Endothelial cell of umbilical vein (primary cell): ENCODE data around the gene NCAN. TPM values are rescaled to one million over a fixed set of nuclear protein-coding genes. Genes with fewer than 3 reads are reported as not detected.

ENCODE experiments used
- BruUV-seq: library from RNA; stranded (reverse); fragments of 400-500 nt; replicated peaks from 2 replicates; lab custom pipeline; 2021; lab: Mats Ljungman, UMichigan
- CTCF ChIA-PET: fragments of 300-600, 350-600 bp; sonication (Branson Sonifier 250); formaldehyde crosslinking; loops from one replicate; lab custom pipeline; 2021; ENCODE audit warnings: antibody characterized with exemption, inconsistent platforms; lab: Charles Lee
- POLR2A ChIA-PET: fragments of 300-600, 350-600 bp; sonication (Branson Sonifier 250); formaldehyde crosslinking; loops from one replicate; lab custom pipeline; 2021; ENCODE audit warnings: antibody characterized with exemption, inconsistent platforms; lab: Charles Lee
- DNase-seq: peaks from one replicate; pipeline ENCODE4 v3.0.0-alpha.2; 2011; ENCODE audit warnings: low read depth, low spot score
- FAIRE-seq: peaks from 2 replicates; lab custom pipeline; 2011; peaks lifted over from hg19 to GRCh38; lab: Jason Lieb, UNC
- H2AFZ ChIP-seq: 2 replicates; pipeline ENCODE4 v1.6.0; 2012; ENCODE audit warnings: low read depth, low read length, control low read depth, inconsistent platforms
- H3K27ac ChIP-seq: 2 replicates; pipeline ENCODE4 v1.5.1; 2011; ENCODE audit warnings: low read depth, mild to moderate bottlenecking, control low read depth, low read length, moderate library complexity; ENCODE audit not compliant: insufficient read depth
- H3K27me3 ChIP-seq, 2 experiments: 2 replicates each; pipeline versions ENCODE4 v1.6.0 to v1.6.1; 2011; ENCODE audit warnings: low read length in 2 of 2, mixed read lengths in 1 of 2; ENCODE audit not compliant: control insufficient read depth in 2 of 2, insufficient read depth in 2 of 2
- H3K36me3 ChIP-seq, 2 experiments: 2 replicates in 1 of 2; 3 replicates in 1 of 2; pipeline ENCODE4 v1.5.1; 2011; ENCODE audit warnings: low read length in 2 of 2, mild to moderate bottlenecking in 1 of 2, moderate library complexity in 1 of 2; ENCODE audit not compliant: control insufficient read depth in 2 of 2, insufficient read depth in 2 of 2; ENCODE audit errors: extremely low read depth in 1 of 2
- H3K4me1 ChIP-seq: 3 replicates; pipeline ENCODE4 v1.5.1; 2011; ENCODE audit warnings: mild to moderate bottlenecking, low read length; ENCODE audit not compliant: control insufficient read depth, insufficient read depth; ENCODE audit errors: extremely low read depth
- H3K4me2 ChIP-seq: 2 replicates; pipeline ENCODE4 v1.6.1; 2011; ENCODE audit warnings: low read length, control low read depth, mixed read lengths; ENCODE audit not compliant: insufficient read depth
- H3K4me3 ChIP-seq, 3 experiments: fragments of 200-600 bp in 1 of 3; sonication (generic), shearing (Covaris generic) in 1 of 3; replicated peaks in 1 of 3; 2 replicates each; pipeline ENCODE4 v1.5.1; 2011 to 2016; ENCODE audit warnings: control low read depth in 3 of 3, low read length in 3 of 3, mild to moderate bottlenecking in 2 of 3, inconsistent platforms in 1 of 3, low read depth in 1 of 3, moderate library complexity in 1 of 3; ENCODE audit not compliant: insufficient read depth in 1 of 3
- H3K79me2 ChIP-seq: 2 replicates; pipeline ENCODE4 v1.6.0; 2012; ENCODE audit warnings: low read length, inconsistent platforms; ENCODE audit not compliant: control insufficient read depth, insufficient read depth
- H3K9ac ChIP-seq: replicated peaks from 2 replicates; pipeline ENCODE3; 2011; ENCODE audit warnings: low read length, control low read depth; ENCODE audit not compliant: insufficient read depth; ENCODE audit errors: extremely low read depth
- H3K9me1 ChIP-seq: replicated peaks from 3 replicates; pipeline ENCODE4 v1.6.0; 2011; ENCODE audit warnings: mild to moderate bottlenecking, low read length; ENCODE audit not compliant: control insufficient read depth, insufficient read depth; ENCODE audit errors: extremely low read depth
- H3K9me3 ChIP-seq: replicated peaks from 2 replicates; pipeline ENCODE4 v1.5.1; 2012; ENCODE audit warnings: low read length, inconsistent platforms; ENCODE audit not compliant: control insufficient read depth, insufficient read depth
- H4K20me1 ChIP-seq: replicated peaks from 2 replicates; pipeline ENCODE3; 2011; ENCODE audit warnings: mild to moderate bottlenecking, low read length; ENCODE audit not compliant: control insufficient read depth, insufficient read depth; ENCODE audit errors: extremely low read depth
- CTCF ChIP-seq, 2 donors: IDR thresholded peaks; 1 replicate in 1 of 2; 2 replicates in 1 of 2; pipeline ENCODE4 v1.5.1; 2011; ENCODE audit warnings: low read length in 2 of 2, mild to moderate bottlenecking in 2 of 2, moderate library complexity in 2 of 2, control low read depth in 1 of 2, inconsistent platforms in 1 of 2, low read depth in 1 of 2; ENCODE audit not compliant: insufficient read depth in 1 of 2; ENCODE audit errors: extremely low read depth in 1 of 2
- EZH2 ChIP-seq: IDR thresholded peaks from 2 replicates; pipeline ENCODE4 v1.6.1; 2012; ENCODE audit warnings: borderline replicate concordance, low read depth, mild to moderate bottlenecking, moderate library complexity, low read length, inconsistent platforms; ENCODE audit not compliant: severe bottlenecking
- FOS ChIP-seq: IDR thresholded peaks from 2 replicates; pipeline ENCODE4 v1.6.1; 2011; ENCODE audit warnings: mild to moderate bottlenecking, low read length, moderate library complexity, borderline replicate concordance; ENCODE audit not compliant: insufficient read depth
- GATA2 ChIP-seq: IDR thresholded peaks from 2 replicates; pipeline ENCODE4 v1.7.0; 2011; ENCODE audit warnings: low read depth, mild to moderate bottlenecking, moderate library complexity, mixed read lengths, low read length; ENCODE audit not compliant: insufficient read length, insufficient read depth
- JUN ChIP-seq: IDR thresholded peaks from 2 replicates; pipeline ENCODE4 v1.6.1; 2011; ENCODE audit warnings: borderline replicate concordance, low read depth; ENCODE audit not compliant: insufficient read length, insufficient read depth
- MAX ChIP-seq: IDR thresholded peaks from 2 replicates; pipeline ENCODE4 v1.6.1; 2011; ENCODE audit not compliant: insufficient read depth, insufficient read length
- MYC ChIP-seq: IDR thresholded peaks from one replicate; pipeline ENCODE4 v1.6.1; 2011; ENCODE audit warnings: mild to moderate bottlenecking, low read depth, low read length
- POLR2A ChIP-seq: IDR thresholded peaks from 2 replicates; pipeline ENCODE4 v1.6.1; 2012; ENCODE audit warnings: low read depth, mild to moderate bottlenecking, control low read depth, low read length
- POLR2AphosphoS5 ChIP-seq: IDR thresholded peaks from 2 replicates; pipeline ENCODE4 v1.6.1; 2012; ENCODE audit warnings: low read depth, mild to moderate bottlenecking, control low read depth, low read length, moderate library complexity; ENCODE audit not compliant: insufficient read depth
- dilution Hi-C: fragments of 300-500 bp; cut with MboI; formaldehyde crosslinking; loops from one replicate; pipeline ENCODE4 v1.15.0; 2019; ENCODE audit warnings: low sequenced_read_pairs; ENCODE audit not compliant: extremely low pct_ligation_motif_present
- intact Hi-C: fragments of 100-400 bp; cut with micrococcal nuclease; formaldehyde crosslinking; loops from one replicate; pipeline ENCODE4 v1.10.0; 2022
- polyA plus RNA-seq, 4 experiments: library from polyadenylated mRNA; depleted of rRNA in 3 of 4; stranded (reverse) in 3 of 4; unstranded in 1 of 4; fragments of >200 nt; gene quantifications; 2 replicates each; pipeline versions ENCODE4 v1.2.1 to v1.2.3, GENCODE V29; 2011 to 2012; ENCODE audit warnings: missing spikeins in 1 of 4
- total RNA-seq: library from RNA; stranded (reverse); gene quantifications from 2 replicates; pipeline ENCODE4 v1.2.3, GENCODE V29; 2021

NCAN gene
- total and polyA plus RNA-seq, 2 donors (not counting 3 experiments of a cell fraction or from before 2014, with no cell fraction given), result not detected

GRCh38 chr19:19213426-19214158 lies 1.8 kb downstream of the NCAN start:
- H3K27ac ChIP-seq, result no peak overlapping the region
- TF ChIP-seq JUN (no peak), FOS (no peak), EZH2 (no peak), POLR2A (no peak), GATA2 (no peak), MAX (no peak), CTCF (IDR thresholded peaks at IDR 0.05; ENCODE audit: extremely low read depth in 1 of 2, insufficient read depth in 1 of 2, low read depth in 1 of 2, low read length in 2 of 2) (no peak), MYC (no peak), POLR2AphosphoS5 (no peak)
- DNase-seq, result no peak
- ChIA-PET CTCF (interaction anchor here (0.6 kb wide), 1 partner anchor 11 kb away, joined by 3 read pairs; no protein-coding TSS in a partner anchor), POLR2A (no interaction called here)
- H3K4me3 ChIP-seq, result no peak overlapping the region
- no peaks in the 10 kb centered on the region for H3K9me3 ChIP-seq
- H3K36me3 ChIP-seq, result no peaks in the 10 kb centered on the region
- no peak overlapping the region for H3K9ac ChIP-seq
- no peaks in the 10 kb centered on the region for H4K20me1 ChIP-seq
- H3K9me1 ChIP-seq, result no peaks in the 10 kb centered on the region
- FAIRE-seq, result no peak
- dilution Hi-C loops, result no loop called here
- no peak overlapping the region for H2AFZ ChIP-seq
- H3K79me2 ChIP-seq, result no peaks in the 10 kb centered on the region
- no TSS peak for BruUV-seq
- H3K27me3 ChIP-seq, result peaks cover 10 to 11% of the 10 kb centered on the region in 2 experiments
- intact Hi-C loops, result no loop called here
- no peak overlapping the region for H3K4me2 ChIP-seq
- H3K4me1 ChIP-seq, result no peaks in the 10 kb centered on the region
